Stimulated activated CD4-positive, alpha-beta T cell treated with anti-CD3 and anti-CD28 coated beads, Interleukin-1b, Interleukin-23, amount 100 ng/mL, for 48 hours (primary cell): Measurements from ENCODE around the gene SAXO2.
"Not testable (repeated sequence)": the region's sequence is repeated elsewhere in the genome, so short reads cannot be mapped to it uniquely, and the experiment has no call there.

Experiments
- DNase-seq: peaks from one replicate; pipeline ENCODE4 v3.0.0-alpha.2; 2020

Gene SAXO2

DNA sequence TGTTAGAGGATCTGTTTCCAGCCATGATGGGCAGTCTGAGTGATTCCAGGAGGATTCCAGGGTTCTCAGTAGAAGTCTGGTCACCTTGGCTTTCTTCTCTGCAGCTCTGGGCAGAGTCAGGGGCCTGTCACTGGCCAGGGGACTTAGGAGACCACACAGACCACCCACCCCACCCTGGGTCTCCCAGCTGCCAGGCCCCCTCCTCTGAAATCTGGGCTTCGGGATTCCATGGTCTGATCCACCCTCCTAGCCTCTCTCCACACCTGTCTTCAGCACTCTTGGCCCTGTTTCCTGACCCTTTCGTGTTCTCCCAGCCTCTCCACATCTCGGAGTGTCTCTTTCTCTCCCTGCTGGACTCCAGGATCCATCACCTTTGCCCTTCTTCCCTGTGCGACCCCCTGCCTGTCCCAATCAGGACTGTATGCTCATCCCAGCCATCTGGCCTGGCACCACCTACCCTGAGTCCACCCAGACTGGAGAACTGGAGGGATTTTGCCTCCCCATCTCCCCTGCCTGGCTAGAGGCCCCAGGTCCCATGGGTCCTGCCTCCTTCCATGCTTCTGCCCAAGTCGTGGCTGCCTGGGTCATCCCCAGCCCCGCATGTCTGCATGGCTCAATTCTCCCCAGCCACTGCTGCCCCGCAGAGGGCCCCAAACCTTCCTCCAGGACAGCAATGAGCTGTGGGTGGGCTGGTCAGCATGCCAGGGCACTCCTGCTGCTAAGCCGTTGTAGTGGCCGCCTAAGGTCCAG, 52.3 kb downstream of the SAXO2 start:
- no peak for DNase-seq

DNA sequence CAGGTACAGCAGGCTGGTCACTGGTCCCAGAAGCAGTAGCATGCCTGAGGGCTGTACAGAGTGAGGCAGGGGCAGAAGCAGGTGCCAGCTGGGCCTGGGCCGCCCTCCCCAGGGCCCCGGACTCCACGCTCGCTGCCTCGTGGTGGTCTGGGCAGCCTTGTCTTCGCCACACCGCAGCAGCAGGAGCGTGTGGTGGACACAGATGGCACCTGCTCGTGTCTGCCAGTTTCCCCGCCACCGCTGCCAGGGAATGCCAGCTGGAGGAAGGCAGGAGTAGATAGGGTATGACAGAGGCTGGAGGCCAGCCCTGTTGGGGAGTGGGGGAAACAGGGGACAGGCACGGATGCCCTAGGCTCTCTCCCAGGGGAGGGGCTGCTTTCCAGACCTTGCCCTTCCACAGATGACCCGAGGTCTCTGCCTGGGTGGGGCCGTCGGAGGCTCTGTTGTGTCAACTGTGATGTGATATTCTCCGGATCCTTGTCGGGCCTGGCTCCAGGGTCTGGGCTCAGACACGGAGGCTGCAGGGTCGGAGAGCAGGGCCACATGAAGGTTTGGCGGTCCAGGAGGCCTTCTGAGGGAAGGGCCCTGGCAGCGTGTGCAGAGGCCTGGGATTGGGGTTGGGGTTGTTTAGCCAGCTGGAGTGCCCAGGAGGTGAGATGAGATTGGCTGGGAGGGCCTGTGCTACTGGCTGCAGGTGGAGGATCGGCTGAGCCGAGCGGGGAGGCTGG, 53.1 kb downstream of the SAXO2 start:
- no peak for DNase-seq

DNA sequence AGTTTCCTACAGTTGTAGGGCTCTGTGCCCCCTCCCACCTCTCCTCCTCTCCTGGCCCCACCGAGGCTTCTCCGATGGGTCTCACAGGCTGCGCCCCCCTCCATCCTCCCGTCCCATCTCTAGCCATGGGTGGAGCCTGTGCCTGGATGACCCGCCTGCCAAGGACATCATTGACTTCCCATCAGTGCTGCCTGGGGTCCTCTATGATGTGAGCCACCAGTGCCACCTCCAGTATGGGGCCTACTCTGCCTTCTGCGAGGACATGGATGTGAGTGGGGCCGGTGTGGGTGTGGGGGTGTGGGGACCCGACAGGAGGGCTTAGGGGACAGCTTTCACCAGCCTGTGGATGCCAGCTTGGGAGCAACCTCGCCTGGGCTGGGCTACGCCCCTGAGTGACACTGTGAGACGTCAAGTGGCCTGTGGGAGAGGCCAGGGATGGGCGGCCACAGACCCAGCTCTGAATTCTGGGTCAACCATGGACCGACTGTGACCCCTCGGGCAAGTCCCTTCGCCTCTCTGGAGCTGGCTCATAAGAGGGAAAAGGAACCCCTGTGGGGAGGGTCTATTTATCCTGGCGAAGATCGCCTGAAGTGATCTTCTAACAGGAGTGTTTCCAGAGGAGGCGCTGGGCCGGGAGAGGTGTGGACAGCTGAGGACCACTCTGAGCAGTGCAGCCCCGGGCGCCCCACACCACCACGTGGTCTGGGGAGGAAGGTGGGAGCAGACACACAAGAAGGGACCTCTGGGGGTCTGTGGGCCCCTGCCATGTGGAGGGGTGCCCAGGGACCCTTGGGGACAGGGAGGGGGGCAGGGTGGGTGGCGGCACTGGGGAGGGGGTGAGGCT, 53.9 kb downstream of the SAXO2 start:
- DNase-seq, result not testable (repeated sequence)

DNA sequence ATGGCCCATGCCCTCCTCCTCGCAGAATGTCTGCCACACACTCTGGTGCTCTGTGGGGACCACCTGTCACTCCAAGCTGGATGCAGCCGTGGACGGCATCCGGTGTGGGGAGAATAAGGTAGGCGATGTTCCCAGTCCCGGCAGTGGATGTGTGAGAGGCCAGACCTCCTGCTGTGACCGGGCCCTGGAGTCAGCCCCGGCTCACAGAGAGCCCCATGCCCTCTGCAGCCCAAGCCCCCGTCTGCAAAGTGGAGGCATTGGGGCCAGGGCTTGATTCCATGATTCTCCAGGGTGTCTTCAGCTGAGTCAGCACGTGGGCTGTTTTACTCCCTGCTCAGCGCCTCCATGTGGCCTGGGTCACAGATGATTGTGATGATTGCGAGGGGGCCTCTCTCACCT, 54.5 kb downstream of the SAXO2 start:
- no peak for DNase-seq

DNA sequence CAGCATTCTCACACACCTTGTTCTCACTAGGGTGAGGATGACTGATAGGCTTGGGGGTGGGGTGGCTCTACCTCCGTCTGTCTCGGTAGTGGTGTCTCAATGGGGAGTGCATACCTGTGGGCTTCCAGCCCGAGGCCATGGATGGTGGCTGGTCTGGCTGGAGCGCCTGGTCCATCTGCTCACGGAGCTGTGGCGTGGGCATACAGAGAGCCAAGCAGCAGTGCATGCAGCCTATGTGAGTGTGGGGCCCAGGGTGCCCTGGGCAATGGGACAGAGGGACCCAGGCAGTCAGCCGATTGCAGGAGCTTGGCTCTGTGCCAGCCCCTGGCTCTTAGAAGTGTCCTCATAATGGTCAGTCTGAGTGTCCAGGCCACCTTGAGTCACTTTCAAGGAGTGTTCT, 54.9 kb downstream of the SAXO2 start:
- DNase-seq, result not testable (repeated sequence)

DNA sequence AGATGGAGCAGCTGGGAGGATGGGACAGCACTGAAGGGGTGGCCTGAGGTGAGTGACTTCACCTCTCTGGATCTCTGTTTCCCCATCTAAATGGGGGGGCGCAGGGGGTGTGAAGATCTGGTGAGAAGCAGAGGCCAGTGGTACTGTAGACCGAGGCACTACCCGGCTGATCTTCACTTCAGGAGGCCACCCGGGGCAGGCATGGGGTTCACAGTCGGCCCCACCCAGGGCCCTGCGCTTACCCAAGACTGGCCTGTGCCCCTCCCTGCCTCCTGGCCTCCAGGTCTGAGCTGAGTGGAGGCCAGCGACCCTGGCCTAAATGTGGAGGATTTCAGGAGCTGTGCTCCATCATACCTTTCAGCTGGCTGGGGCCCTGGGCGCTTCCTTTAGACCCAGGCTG, 55.7 kb downstream of the SAXO2 start:
- DNase-seq, result not testable (repeated sequence)

- not testable (repeated sequence) for DNase-seq
These were observed 57.1 kb downstream of the SAXO2 start for GRCh38 chr15:82319522-82320278.

GRCh38 chr15:82320861-82321260, 58.2 kb downstream of the SAXO2 start:
- DNase-seq, result not testable (repeated sequence)

DNA sequence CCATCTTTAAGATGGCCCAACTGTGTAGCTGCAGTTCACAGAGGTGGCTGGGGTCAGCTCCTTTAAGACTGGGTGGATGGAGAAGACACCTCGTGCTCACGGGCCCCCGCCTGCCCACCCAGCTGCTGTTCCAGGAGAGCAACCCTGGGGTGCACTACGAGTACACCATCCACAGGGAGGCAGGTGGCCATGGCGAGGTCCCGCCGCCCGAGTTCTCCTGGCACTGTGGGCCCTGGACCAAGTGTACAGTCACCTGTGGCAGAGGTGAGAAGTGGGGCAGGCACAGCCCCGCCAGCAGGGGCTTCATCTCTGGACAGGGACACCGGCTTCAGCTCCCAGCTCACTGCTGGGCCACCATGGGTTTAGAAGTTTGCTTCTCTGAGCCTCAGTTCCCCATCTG, 59.9 kb downstream of the SAXO2 start:
- DNase-seq, result not testable (repeated sequence)

GRCh38 chr15:82324831-82325230, 62.2 kb downstream of the SAXO2 start:
- DNase-seq, result not testable (repeated sequence)

DNA sequence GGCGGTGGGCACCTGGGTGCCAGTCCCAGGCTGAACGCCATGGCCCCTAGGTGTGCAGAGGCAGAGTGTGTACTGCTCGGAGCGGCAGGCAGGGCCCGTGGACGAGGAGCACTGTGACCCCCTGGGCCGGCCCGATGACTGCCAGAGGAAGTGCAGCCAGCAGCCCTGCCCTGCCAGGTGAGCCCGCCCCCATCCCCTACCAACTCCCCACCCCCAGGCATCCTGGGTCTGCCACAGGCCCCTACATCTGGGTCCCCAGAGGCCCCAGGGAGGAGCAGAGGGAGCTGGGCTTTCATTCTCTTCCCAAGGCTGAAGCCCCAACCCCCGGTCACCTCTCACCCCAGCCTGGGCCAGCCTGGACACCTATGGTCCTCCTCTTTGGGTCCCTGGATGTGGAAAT, 63.0 kb downstream of the SAXO2 start:
- DNase-seq, result not testable (repeated sequence)

- not testable (repeated sequence) for DNase-seq
These were observed 64.3 kb downstream of the SAXO2 start for GRCh38 chr15:82326896-82327295.

DNA sequence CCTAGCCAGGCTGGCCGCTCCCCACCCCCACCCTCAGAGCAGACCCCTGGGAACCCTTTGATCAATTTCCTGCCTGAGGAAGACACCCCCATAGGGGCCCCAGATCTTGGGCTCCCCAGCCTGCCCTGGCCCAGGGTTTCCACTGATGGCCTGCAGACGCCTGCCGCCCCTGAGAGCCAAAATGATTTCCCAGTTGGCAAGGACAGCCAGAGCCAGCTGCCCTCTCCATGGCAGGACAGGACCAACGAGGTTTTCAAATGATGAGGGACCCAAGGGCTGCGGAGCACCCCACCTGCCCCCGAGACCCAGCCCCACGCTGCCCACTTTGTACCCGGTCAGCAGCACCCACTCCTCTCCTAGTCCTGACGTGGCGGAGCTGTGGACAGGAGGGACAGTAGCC, 64.8 kb downstream of the SAXO2 start:
- DNase-seq, result not testable (repeated sequence)

DNA sequence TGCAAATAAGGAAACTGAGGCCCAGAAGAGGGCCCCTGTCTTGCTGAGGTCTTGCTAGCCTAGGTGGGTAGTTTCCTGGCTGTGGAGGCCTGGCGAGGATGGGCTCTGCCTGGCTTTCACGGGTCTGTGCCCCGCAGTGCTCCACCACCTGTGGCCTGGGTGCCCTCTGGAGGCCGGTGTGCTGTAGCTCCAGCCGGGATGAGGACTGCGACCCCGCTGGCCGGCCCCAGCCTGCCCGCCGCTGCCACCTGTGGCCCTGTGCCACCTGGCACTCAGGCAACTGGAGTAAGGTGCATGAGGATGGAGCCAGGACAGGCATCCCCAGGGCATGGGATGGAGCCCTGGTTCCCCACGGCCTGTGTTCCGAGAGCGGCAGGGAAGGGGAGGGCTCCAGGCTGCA, 66.4 kb downstream of the SAXO2 start:
- DNase-seq, result not testable (repeated sequence)

GRCh38 chr15:82330921-82331320, 68.3 kb downstream of the SAXO2 start:
- not testable (repeated sequence) for DNase-seq

GRCh38 chr15:82331576-82332304, 69.1 kb downstream of the SAXO2 start:
- DNase-seq, result not testable (repeated sequence)

- DNase-seq, result not testable (repeated sequence)
These were observed 70.3 kb downstream of the SAXO2 start for GRCh38 chr15:82332711-82333602.

DNA sequence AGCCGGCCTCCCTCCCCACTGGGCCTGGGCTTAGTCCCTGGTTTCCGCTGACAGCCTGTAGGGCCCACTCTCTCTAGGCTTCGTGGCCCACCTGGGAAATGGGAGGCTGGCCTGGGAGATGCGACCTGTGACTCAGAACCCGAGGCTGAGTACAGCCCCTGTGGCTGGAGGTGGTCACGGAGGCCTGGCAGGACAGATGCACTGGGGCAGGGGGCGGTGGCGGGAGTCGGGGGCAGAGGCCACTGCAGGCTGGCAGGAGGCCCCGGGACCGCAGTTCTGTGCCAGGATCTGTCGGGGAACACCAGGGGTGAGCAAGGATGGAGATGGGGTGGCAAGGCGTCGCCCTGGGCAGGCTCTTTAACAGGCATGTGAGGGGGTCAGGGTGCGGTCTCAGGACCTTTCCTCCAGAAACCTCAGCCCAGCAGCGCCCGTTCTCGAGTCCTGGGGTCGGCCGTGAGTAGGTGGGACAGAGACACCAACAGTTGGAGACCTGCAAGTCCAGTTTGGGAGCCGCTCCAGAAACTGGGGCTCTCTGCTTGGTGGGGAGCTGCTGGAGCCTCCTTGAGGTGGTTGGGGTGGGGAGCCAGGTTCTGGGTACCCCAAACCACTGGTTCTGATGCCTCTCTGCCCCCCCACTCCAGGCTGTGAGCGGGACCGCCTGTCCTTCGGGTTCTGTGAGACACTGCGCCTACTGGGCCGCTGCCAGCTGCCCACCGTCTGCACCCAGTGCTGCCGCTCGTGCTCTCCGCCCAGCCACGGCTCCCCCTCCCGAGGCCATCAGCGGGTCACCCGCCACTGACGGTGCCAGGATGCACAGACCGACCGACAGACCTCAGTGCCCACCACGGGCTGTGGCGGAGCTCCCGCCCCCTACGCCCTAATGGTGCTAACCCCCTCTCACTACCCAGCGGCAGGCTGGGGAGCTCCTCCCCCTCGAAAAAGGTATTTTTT, 71.3 kb downstream of the SAXO2 start:
- DNase-seq, result not testable (repeated sequence)
